Nephron progenitor cell (in vitro differentiated cells): ENCODE results near the gene APLNR.

Experiments used
- DNase-seq: peaks from one replicate; pipeline ENCODE4 v3.0.0; 2021
- H3K27ac Mint-ChIP-seq: 2 replicates; pipeline ENCODE4 v1.8.0; 2021; ENCODE audit warnings: mild to moderate bottlenecking, moderate library complexity, mixed read lengths
- H3K27me3 Mint-ChIP-seq: 2 replicates; pipeline ENCODE4 v1.8.0; 2021; ENCODE audit warnings: mild to moderate bottlenecking, low read depth, mixed read lengths; ENCODE audit not compliant: poor library complexity
- H3K36me3 Mint-ChIP-seq: 2 replicates; pipeline ENCODE4 v1.8.0; 2021; ENCODE audit warnings: low read depth, mixed read lengths
- H3K4me1 Mint-ChIP-seq: 2 replicates; pipeline ENCODE4 v1.8.0; 2021; ENCODE audit warnings: mixed read lengths
- H3K4me3 Mint-ChIP-seq: 2 replicates; pipeline ENCODE4 v1.8.0; 2021; ENCODE audit warnings: mild to moderate bottlenecking, moderate library complexity, mixed read lengths
- H3K9me3 Mint-ChIP-seq: 2 replicates; pipeline ENCODE4 v1.8.0; 2021; ENCODE audit warnings: mild to moderate bottlenecking, moderate library complexity, mixed read lengths
- CTCF ChIP-seq: fragments of 200-600 bp; sonication (generic); IDR thresholded peaks from 2 replicates; pipeline ENCODE4 v1.5.0; 2021; ENCODE audit warnings: antibody characterized with exemption

The APLNR gene

GRCh38 chr11:57228600-57228999, 8.4 kb downstream of the APLNR start:
- TF ChIP-seq CTCF: no peak
- peaks cover 3% of the 10 kb centered on the region for H3K9me3 Mint-ChIP-seq
- H3K4me3 Mint-ChIP-seq: no peak overlapping the region
- H3K27ac Mint-ChIP-seq: no peak overlapping the region
- H3K36me3 Mint-ChIP-seq: no peaks in the 10 kb centered on the region
- H3K27me3 Mint-ChIP-seq: no peaks in the 10 kb centered on the region
- H3K4me1 Mint-ChIP-seq: peaks cover 37% of the 10 kb centered on the region
- DNase-seq: no peak

GRCh38 chr11:57224537-57224936, 12.5 kb downstream of the APLNR start:
- Mint-ChIP-seq H3K36me3 (no peaks in the 10 kb centered on the region), H3K4me1 (peaks cover 2% of the 10 kb centered on the region), H3K27ac (no peak overlapping the region), H3K27me3 (no peaks in the 10 kb centered on the region), H3K4me3 (no peak overlapping the region), H3K9me3 (peaks cover 3% of the 10 kb centered on the region)
- DNase-seq: no peak
- no peak for TF ChIP-seq CTCF

- Mint-ChIP-seq H3K9me3 (peaks cover 3% of the 10 kb centered on the region), H3K36me3 (no peaks in the 10 kb centered on the region), H3K4me3 (no peak overlapping the region), H3K27ac (no peak overlapping the region), H3K4me1 (peaks cover 6% of the 10 kb centered on the region), H3K27me3 (no peaks in the 10 kb centered on the region)
- DNase-seq: no peak
- no peak for TF ChIP-seq CTCF
Observed at GRCh38 chr11:57224128-57224527, 12.9 kb downstream of the APLNR start.

GRCh38 chr11:57223601-57224000, 13.4 kb downstream of the APLNR start:
- no peak overlapping the region for H3K4me3 Mint-ChIP-seq
- peaks cover 3% of the 10 kb centered on the region for H3K9me3 Mint-ChIP-seq
- peaks cover 11% of the 10 kb centered on the region for H3K4me1 Mint-ChIP-seq
- H3K27me3 Mint-ChIP-seq: no peaks in the 10 kb centered on the region
- DNase-seq: no peak
- H3K36me3 Mint-ChIP-seq: no peaks in the 10 kb centered on the region
- H3K27ac Mint-ChIP-seq: no peak overlapping the region
- TF ChIP-seq CTCF: no peak

- no peak for DNase-seq
- Mint-ChIP-seq H3K27ac (no peak overlapping the region), H3K27me3 (no peaks in the 10 kb centered on the region), H3K4me3 (no peak overlapping the region), H3K4me1 (peaks cover 16% of the 10 kb centered on the region), H3K36me3 (no peaks in the 10 kb centered on the region), H3K9me3 (peaks cover 3% of the 10 kb centered on the region)
- no peak for TF ChIP-seq CTCF
Observed at GRCh38 chr11:57222239-57222638, 14.8 kb downstream of the APLNR start.

- Mint-ChIP-seq H3K4me3 (no peak overlapping the region), H3K4me1 (peaks cover 27% of the 10 kb centered on the region), H3K36me3 (no peaks in the 10 kb centered on the region), H3K9me3 (no peaks in the 10 kb centered on the region), H3K27me3 (no peaks in the 10 kb centered on the region), H3K27ac (peak overlapping the region; percentile 44)
- DNase-seq: no peak
- TF ChIP-seq CTCF: no peak
Observed at GRCh38 chr11:57219021-57219627, 17.9 kb downstream of the APLNR start.
